ENCODE measurements around the gene TNPO2.

DNA sequence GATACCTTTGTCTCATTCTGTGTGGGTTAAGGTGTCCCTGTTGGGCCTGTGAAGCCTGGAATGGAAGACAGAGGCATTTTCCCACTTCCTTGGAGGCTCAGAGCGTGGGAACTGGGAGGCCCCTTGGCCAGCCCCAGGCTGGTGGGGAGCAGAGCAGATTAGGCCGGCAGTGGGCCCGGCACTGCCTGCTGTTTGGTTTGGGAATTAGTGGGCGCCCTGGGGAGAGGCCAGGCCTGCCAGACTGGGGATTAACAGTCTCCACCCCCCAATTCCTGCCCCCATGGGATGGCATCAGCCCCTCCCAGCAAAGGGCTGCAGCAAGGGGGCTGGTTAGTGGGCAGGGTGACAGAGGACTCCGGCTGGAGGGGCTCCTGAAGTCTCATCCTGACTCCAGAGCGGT, 24.8 kb upstream of the TNPO2 start:
- TF ChIP-seq, protein P1, sequence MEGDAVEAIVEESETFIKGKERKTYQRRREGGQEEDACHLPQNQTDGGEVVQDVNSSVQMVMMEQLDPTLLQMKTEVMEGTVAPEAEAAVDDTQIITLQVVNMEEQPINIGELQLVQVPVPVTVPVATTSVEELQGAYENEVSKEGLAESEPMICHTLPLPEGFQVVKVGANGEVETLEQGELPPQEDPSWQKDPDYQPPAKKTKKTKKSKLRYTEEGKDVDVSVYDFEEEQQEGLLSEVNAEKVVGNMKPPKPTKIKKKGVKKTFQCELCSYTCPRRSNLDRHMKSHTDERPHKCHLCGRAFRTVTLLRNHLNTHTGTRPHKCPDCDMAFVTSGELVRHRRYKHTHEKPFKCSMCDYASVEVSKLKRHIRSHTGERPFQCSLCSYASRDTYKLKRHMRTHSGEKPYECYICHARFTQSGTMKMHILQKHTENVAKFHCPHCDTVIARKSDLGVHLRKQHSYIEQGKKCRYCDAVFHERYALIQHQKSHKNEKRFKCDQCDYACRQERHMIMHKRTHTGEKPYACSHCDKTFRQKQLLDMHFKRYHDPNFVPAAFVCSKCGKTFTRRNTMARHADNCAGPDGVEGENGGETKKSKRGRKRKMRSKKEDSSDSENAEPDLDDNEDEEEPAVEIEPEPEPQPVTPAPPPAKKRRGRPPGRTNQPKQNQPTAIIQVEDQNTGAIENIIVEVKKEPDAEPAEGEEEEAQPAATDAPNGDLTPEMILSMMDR (IDR thresholded peaks at IDR 0.05) = no peak
- TF ChIP-seq POLR2A (IDR thresholded peaks at IDR 0.05) = no peak

All from tibial nerve (tissue), 3 donors.